Measurements from ENCODE around the gene ARHGAP45.

ARHGAP45 gene

GRCh38 chr19:1130771-1131717 is 64.1 kb downstream of the ARHGAP45 start:
- Histone ChIP-seq H3K27me3 (ENCODE audit: insufficient read depth, low read depth, severe bottlenecking) (no peaks in the 10 kb centered on the region), H3K9me3 (ENCODE audit: severe bottlenecking) (no peaks in the 10 kb centered on the region), H3K4me3 (ENCODE audit: low read depth, low read length) (no peak overlapping the region), H3K36me3 (peaks cover 5% of the 10 kb centered on the region; the same call in 1 of the 2 replicates), H3K27ac (no peak overlapping the region)
- TF ChIP-seq, protein P1, sequence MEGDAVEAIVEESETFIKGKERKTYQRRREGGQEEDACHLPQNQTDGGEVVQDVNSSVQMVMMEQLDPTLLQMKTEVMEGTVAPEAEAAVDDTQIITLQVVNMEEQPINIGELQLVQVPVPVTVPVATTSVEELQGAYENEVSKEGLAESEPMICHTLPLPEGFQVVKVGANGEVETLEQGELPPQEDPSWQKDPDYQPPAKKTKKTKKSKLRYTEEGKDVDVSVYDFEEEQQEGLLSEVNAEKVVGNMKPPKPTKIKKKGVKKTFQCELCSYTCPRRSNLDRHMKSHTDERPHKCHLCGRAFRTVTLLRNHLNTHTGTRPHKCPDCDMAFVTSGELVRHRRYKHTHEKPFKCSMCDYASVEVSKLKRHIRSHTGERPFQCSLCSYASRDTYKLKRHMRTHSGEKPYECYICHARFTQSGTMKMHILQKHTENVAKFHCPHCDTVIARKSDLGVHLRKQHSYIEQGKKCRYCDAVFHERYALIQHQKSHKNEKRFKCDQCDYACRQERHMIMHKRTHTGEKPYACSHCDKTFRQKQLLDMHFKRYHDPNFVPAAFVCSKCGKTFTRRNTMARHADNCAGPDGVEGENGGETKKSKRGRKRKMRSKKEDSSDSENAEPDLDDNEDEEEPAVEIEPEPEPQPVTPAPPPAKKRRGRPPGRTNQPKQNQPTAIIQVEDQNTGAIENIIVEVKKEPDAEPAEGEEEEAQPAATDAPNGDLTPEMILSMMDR (IDR thresholded peaks at IDR 0.05; ENCODE audit: low read depth, low read length), result no peak
- no peak for DNase-seq

DNA sequence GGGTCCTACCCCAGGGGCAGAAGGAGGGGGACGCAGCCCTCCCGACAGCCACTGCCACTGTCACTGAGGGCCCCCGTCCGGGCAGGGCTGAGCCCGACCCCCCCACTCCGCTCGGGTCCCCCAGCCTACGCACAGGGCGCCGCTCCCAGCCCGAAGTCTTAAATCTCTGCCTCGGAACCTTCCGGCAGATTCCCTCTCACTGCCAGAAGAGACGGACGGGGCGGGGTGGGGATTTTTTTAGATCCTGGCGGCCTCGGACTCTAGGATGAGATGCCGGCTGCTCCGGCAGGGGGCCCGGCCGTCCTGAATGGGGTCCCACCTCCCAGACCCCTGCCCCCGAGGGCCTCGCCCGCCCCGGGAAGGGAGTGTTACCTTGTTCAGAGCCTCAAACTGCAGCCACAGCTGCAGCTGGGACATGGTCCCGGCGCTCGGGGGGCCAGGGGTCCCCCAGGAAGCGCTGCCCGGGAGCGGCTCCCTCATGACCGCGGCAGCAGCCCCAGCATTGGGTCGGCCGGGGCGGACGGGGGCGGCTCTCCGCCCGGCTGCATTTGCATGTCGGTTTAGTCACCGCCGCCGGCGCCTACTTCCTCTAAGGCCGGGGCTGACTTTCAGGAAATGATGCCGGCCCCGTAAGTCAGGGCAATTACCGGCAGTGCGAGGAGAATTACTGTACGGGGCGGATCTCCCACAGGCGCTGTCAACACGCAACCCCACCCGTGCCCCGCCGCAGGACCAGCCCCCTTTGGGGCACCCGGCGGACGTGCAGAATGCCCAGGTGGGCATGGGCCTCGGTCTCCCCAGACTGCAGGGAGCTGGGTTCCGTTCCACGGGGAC is 65.0 kb downstream of the ARHGAP45 start:
- no peaks in the 10 kb centered on the region for H3K27me3 ChIP-seq (ENCODE audit: insufficient read depth, low read depth, severe bottlenecking)
- H3K36me3 ChIP-seq, result peaks cover 5% of the 10 kb centered on the region; the same call in 1 of the 2 replicates
- no peak for DNase-seq
- H3K4me3 ChIP-seq (ENCODE audit: low read depth, low read length), result no peak overlapping the region
- TF ChIP-seq, protein P1 (IDR thresholded peaks at IDR 0.05; ENCODE audit: low read depth, low read length), result no peak
- no peaks in the 10 kb centered on the region for H3K9me3 ChIP-seq (ENCODE audit: severe bottlenecking)
- H3K27ac ChIP-seq, result no peak overlapping the region

DNA sequence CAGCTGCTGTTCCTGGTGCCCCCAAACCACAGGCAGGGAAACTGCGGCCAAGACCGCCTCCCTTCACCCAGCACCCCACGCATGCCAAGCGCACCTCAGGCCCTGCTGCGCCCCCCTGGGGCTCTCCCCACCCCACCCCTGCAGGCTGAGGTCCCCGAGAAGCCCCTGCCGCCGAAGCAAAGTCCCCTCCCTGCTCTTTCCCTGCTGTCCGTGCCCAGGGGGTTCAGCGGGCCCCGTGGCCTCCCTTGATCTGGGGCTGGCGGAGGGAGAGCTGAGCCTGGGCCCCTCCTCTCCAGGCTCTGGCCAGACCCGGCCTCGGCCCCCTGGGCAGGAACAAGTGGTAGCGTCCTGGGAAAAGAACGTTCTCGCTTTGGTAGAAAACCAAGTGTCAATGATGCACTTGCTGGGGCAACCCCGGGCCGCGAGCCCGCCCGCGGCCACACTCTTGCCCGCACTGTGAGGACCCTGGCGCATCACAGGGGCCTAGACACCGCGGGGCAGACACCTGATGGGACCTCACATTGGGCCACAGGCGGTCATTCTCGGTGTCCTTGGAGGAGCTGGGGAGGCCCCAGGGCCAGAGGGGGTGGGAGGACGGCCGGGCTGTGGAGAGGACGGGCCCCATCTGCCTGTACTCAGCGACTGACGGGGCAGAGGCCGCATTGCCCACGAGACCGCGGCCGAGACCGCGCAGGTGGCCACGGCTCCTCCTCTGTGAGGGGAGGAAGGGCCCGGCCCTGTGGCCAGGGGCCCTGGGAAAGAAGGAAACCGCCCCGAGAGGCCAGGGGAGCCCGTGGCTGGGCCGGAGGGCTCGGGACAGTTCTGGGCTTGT is 65.8 kb downstream of the ARHGAP45 start:
- no peaks in the 10 kb centered on the region for H3K9me3 ChIP-seq (ENCODE audit: severe bottlenecking)
- no peaks in the 10 kb centered on the region for H3K27me3 ChIP-seq (ENCODE audit: insufficient read depth, low read depth, severe bottlenecking)
- no peak overlapping the region for H3K4me3 ChIP-seq (ENCODE audit: low read depth, low read length)
- no peaks in the 10 kb centered on the region; the same call in 1 of the 2 replicates for H3K36me3 ChIP-seq
- no peak overlapping the region for H3K27ac ChIP-seq
- TF ChIP-seq, protein P1 (IDR thresholded peaks at IDR 0.05; ENCODE audit: low read depth, low read length), result no peak
- DNase-seq, result no peak

DNA sequence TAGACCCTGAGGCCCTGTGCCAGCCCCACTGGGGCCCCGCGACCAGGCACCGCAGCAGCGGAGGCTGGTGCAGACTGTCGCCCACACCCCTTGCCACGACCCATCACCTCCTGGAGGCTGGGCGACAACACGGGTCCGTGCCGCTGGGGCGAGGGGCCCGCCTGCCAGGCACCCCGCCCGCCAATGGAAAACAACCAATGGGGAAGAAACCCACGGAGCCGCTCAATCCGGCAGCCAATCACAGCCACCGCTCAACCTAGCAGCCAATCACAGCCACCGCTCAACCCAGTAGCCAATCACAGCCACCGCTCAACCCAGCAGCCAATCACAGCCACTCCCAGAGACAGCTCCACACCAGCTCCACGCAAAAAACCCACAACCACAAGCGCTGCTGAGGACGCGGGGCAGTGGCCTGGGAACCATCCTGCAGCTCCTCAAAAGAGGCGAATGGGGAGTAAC is 66.5 kb downstream of the ARHGAP45 start:
- Histone ChIP-seq H3K9me3 (ENCODE audit: severe bottlenecking) (no peaks in the 10 kb centered on the region), H3K4me3 (ENCODE audit: low read depth, low read length) (no peak overlapping the region), H3K27ac (no peak overlapping the region), H3K27me3 (ENCODE audit: insufficient read depth, low read depth, severe bottlenecking) (no peaks in the 10 kb centered on the region), H3K36me3 (no peaks in the 10 kb centered on the region)
- TF ChIP-seq, protein P1 (IDR thresholded peaks at IDR 0.05; ENCODE audit: low read depth, low read length), result no peak
- peak; percentile 28 for DNase-seq

DNA sequence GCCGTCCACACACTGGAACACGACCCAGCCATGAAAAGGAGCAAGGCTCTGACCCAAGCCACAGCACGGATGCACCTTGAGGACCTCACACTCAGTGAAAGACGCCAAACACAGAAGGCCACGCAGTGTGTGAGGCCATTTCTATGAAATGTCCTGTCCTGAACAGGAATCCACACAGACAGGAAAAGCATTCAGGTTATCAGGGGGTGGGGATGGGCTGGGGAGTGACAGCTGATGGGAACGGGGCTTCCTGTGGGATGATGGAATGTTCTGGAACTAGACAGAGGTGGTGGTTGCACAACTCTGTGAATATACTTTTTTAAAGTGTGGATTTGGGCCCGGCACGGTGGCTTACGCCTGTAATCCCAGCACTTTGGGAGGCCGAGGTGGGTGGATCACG is 67.5 kb downstream of the ARHGAP45 start:
- H3K9me3 ChIP-seq (ENCODE audit: severe bottlenecking), result no peaks in the 10 kb centered on the region
- H3K27me3 ChIP-seq (ENCODE audit: insufficient read depth, low read depth, severe bottlenecking), result no peaks in the 10 kb centered on the region
- no peak overlapping the region for H3K4me3 ChIP-seq (ENCODE audit: low read depth, low read length)
- no peaks in the 10 kb centered on the region; the same call in 1 of the 2 replicates for H3K36me3 ChIP-seq
- TF ChIP-seq, protein P1 (IDR thresholded peaks at IDR 0.05; ENCODE audit: low read depth, low read length), result no peak
- no peak overlapping the region for H3K27ac ChIP-seq
- DNase-seq, result no peak

Measured in WERI-Rb-1 (cell line).